H1 (cell line): Measurements from ENCODE around the gene SLC37A3.

Experiments used
- ATF2 ChIP-seq: IDR thresholded peaks from 2 replicates; pipeline ENCODE4 v1.6.1; 2012; ENCODE audit warnings: low read length, inconsistent platforms
- BRCA1 ChIP-seq: IDR thresholded peaks from 2 replicates; pipeline ENCODE4 v1.6.1; 2012; ENCODE audit warnings: low read depth, low read length, improper control_type of control experiment
- CHD1 ChIP-seq: IDR thresholded peaks from 2 replicates; pipeline ENCODE4 v1.6.1; 2012; ENCODE audit warnings: low read depth, low read length, improper control_type of control experiment
- CTCF ChIP-seq, 3 experiments: IDR thresholded peaks; 1 replicate in 2 of 3; 2 replicates in 1 of 3; pipeline versions ENCODE4 v1.5.1 to v1.6.1; 2011; ENCODE audit warnings: low read length in 3 of 3, mild to moderate bottlenecking in 3 of 3, inconsistent platforms in 2 of 3, low read depth in 1 of 3, moderate library complexity in 1 of 3; ENCODE audit not compliant: insufficient read depth in 1 of 3; ENCODE audit errors: control extremely low read depth in 1 of 3
- EP300 ChIP-seq, 2 experiments: IDR thresholded peaks; 1 replicate in 1 of 2; 2 replicates in 1 of 2; pipeline ENCODE4 v1.6.1; 2011 to 2012; ENCODE audit warnings: low read depth in 2 of 2, low read length in 2 of 2, mild to moderate bottlenecking in 2 of 2, borderline replicate concordance in 1 of 2, inconsistent platforms in 1 of 2, moderate library complexity in 1 of 2
- MAX ChIP-seq: IDR thresholded peaks from 2 replicates; pipeline ENCODE4 v1.6.1; 2012; ENCODE audit warnings: inconsistent platforms
- POLR2A ChIP-seq, 2 experiments: IDR thresholded peaks; 1 replicate in 1 of 2; 2 replicates in 1 of 2; pipeline ENCODE4 v1.6.1; 2011; ENCODE audit warnings: low read depth in 2 of 2, low read length in 2 of 2, mild to moderate bottlenecking in 2 of 2; ENCODE audit errors: control extremely low read depth in 1 of 2
- SP1 ChIP-seq: IDR thresholded peaks from 2 replicates; pipeline ENCODE4 v1.6.1; 2011; ENCODE audit warnings: low read depth, low read length
- TAF1 ChIP-seq: IDR thresholded peaks from 2 replicates; pipeline ENCODE4 v1.6.1; 2011; ENCODE audit warnings: mild to moderate bottlenecking, low read depth, low read length
- TBP ChIP-seq: IDR thresholded peaks from 2 replicates; pipeline ENCODE4 v1.6.1; 2011; ENCODE audit warnings: low read depth, low read length, improper control_type of control experiment
- YY1 ChIP-seq: IDR thresholded peaks from 2 replicates; pipeline ENCODE4 v1.6.1; 2011; ENCODE audit warnings: low read depth, mild to moderate bottlenecking, low read length

GRCh38 chr7:140312141-140312846 lies 86.0 kb downstream of the SLC37A3 start:
- TF ChIP-seq POLR2A (IDR thresholded peaks at IDR 0.05; ENCODE audit: control extremely low read depth in 1 of 2, low read depth in 2 of 2, low read length in 2 of 2) (no peak), TAF1 (no peak), CTCF (IDR thresholded peaks at IDR 0.05; ENCODE audit: control extremely low read depth in 1 of 3, insufficient read depth in 1 of 3, low read depth in 1 of 3, low read length in 3 of 3) (no peak), SP1 (no peak), YY1 (no peak), BRCA1 (no peak), TBP (no peak), ATF2 (no peak), MAX (no peak), CHD1 (no peak), EP300 (IDR thresholded peaks at IDR 0.05; ENCODE audit: borderline replicate concordance in 1 of 2, low read depth in 2 of 2, low read length in 2 of 2) (no peak)
